GM12878 (cell line): ENCODE measurements around the gene INSYN2B. TPM values are rescaled to one million over a fixed set of nuclear protein-coding genes. Genes with fewer than 3 reads are reported as not detected.

Experiments used
- ATAC-seq: fragments of 200-7000 bp; cut with Tn5 transposase; 3 replicates; pipeline ENCODE4 v1.9.1; 2020; ENCODE audit warnings: mild to moderate bottlenecking, moderate library complexity
- BruUV-seq: library from RNA; stranded (reverse); fragments of 400-500 nt; replicated peaks from 2 replicates; lab custom pipeline; 2021; lab: Mats Ljungman, UMichigan
- CTCF ChIA-PET: fragments of 300-600 bp; sonication (Branson Sonifier 250); formaldehyde crosslinking; extraction: SDS; loops from one replicate; lab custom pipeline; 2021; ENCODE audit warnings: inconsistent platforms; lab: Yijun Ruan, JAX
- POLR2A ChIA-PET: fragments of 350-600 bp; formaldehyde crosslinking; extraction: SDS; loops from one replicate; lab custom pipeline; 2021; ENCODE audit warnings: inconsistent platforms; lab: Charles Lee
- RAD21 ChIA-PET: fragments of 300-600 bp; sonication (Branson Sonifier 250); formaldehyde crosslinking; loops from one replicate; lab custom pipeline; 2023; ENCODE audit warnings: antibody characterized with exemption; ENCODE audit not compliant: unreplicated experiment; lab: Charles Lee
- SMC1A ChIA-PET: fragments of 300-600 bp; sonication (Branson Sonifier 250); formaldehyde crosslinking; loops from one replicate; lab custom pipeline; 2023; ENCODE audit not compliant: unreplicated experiment, uncharacterized antibody; lab: Charles Lee
- DNase-seq: peaks from one replicate; pipeline ENCODE4 v3.0.0-alpha.2; 2011; ENCODE audit warnings: low read depth, low spot score
- FAIRE-seq: peaks from 3 replicates; lab custom pipeline; 2011; peaks lifted over from hg19 to GRCh38; lab: Jason Lieb, UNC
- H2AFZ ChIP-seq: 2 replicates; pipeline ENCODE4 v1.6.0; 2011; ENCODE audit warnings: low read depth, low read length, control low read depth; ENCODE audit not compliant: control insufficient read depth
- H3K27ac ChIP-seq: 2 replicates; pipeline ENCODE4 v1.5.1; 2011; ENCODE audit warnings: control low read depth; ENCODE audit not compliant: control insufficient read depth, insufficient read depth
- H3K27me3 ChIP-seq, 2 experiments: replicated peaks in 1 of 2; 2 replicates each; pipeline versions ENCODE4 v1.6.0 to v1.6.1; 2011; ENCODE audit warnings: low read length in 1 of 2; ENCODE audit not compliant: control insufficient read depth in 2 of 2, insufficient read depth in 2 of 2
- H3K36me3 ChIP-seq, 2 experiments: 2 replicates each; pipeline ENCODE4 v1.5.1; 2011; ENCODE audit warnings: low read length in 1 of 2; ENCODE audit not compliant: control insufficient read depth in 2 of 2, insufficient read depth in 2 of 2
- H3K4me1 ChIP-seq: 2 replicates; pipeline ENCODE4 v1.6.1; 2011; ENCODE audit warnings: mild to moderate bottlenecking, low read length, moderate library complexity, mixed read lengths; ENCODE audit not compliant: control insufficient read depth, insufficient read depth
- H3K4me2 ChIP-seq: 2 replicates; pipeline ENCODE4 v1.6.0; 2011; ENCODE audit warnings: control low read depth; ENCODE audit not compliant: control insufficient read depth, insufficient read depth
- H3K4me3 ChIP-seq: fragments of 200-600 bp; sonication (generic); 2 replicates; pipeline ENCODE4 v1.5.1; 2016
- H3K79me2 ChIP-seq: 2 replicates; pipeline ENCODE4 v1.6.0; 2011; ENCODE audit warnings: low read length; ENCODE audit not compliant: control insufficient read depth, insufficient read depth
- H3K9ac ChIP-seq: 2 replicates; pipeline ENCODE4 v1.8.0; 2011; ENCODE audit warnings: low read length, control low read depth, mixed read lengths; ENCODE audit not compliant: control insufficient read depth, insufficient read depth
- H3K9me3 ChIP-seq: replicated peaks from 3 replicates; pipeline ENCODE4 v1.5.1; 2011; ENCODE audit warnings: mild to moderate bottlenecking, low read length; ENCODE audit not compliant: control insufficient read depth, insufficient read depth
- H4K20me1 ChIP-seq: 2 replicates; pipeline ENCODE4 v1.6.0; 2011; ENCODE audit not compliant: control insufficient read depth, insufficient read depth
- BACH1 ChIP-seq: fragments of 450-650 bp; IDR thresholded peaks from 2 replicates; pipeline ENCODE4 v1.6.1; 2017; ENCODE audit warnings: mild to moderate bottlenecking, borderline replicate concordance
- ELK1 ChIP-seq: IDR thresholded peaks from 2 replicates; pipeline ENCODE4 v1.6.1; 2012; ENCODE audit warnings: low read depth, low read length, improper control_type of control experiment
- ESRRA ChIP-seq: IDR thresholded peaks from 2 replicates; pipeline ENCODE4 v1.6.1; 2012; ENCODE audit warnings: mild to moderate bottlenecking, low read length, improper control_type of control experiment
- MYB ChIP-seq: fragments of 150-350 bp; IDR thresholded peaks from 2 replicates; pipeline ENCODE4 v1.6.1; 2014; ENCODE audit warnings: mild to moderate bottlenecking, low read depth, low read length, borderline replicate concordance
- NFIC ChIP-seq: IDR thresholded peaks from 2 replicates; pipeline ENCODE4 v1.6.1; 2012; ENCODE audit warnings: low read depth, mild to moderate bottlenecking, inconsistent platforms, low read length, moderate library complexity
- POU2F2 ChIP-seq: IDR thresholded peaks from 3 replicates; pipeline ENCODE4 v1.6.1; 2011; ENCODE audit warnings: low read depth, mild to moderate bottlenecking, low read length, borderline replicate concordance
- SMAD1 ChIP-seq: fragments of 450-650 bp; IDR thresholded peaks from 2 replicates; pipeline ENCODE4 v1.6.1; 2018; ENCODE audit warnings: mild to moderate bottlenecking, low read depth; ENCODE audit not compliant: partially characterized antibody
- SMARCA5 ChIP-seq: fragments of 450-650 bp; IDR thresholded peaks from 2 replicates; pipeline ENCODE4 v1.6.1; 2017; ENCODE audit warnings: mild to moderate bottlenecking
- TCF7 ChIP-seq: IDR thresholded peaks from 2 replicates; pipeline ENCODE4 v1.6.1; 2014; ENCODE audit warnings: antibody characterized with exemption, borderline replicate concordance
- ZNF207 ChIP-seq: fragments of 450-650 bp; IDR thresholded peaks from 2 replicates; pipeline ENCODE4 v1.6.1; 2014; ENCODE audit warnings: antibody characterized with exemption, mild to moderate bottlenecking, borderline replicate concordance
- ZZZ3 ChIP-seq: IDR thresholded peaks from 2 replicates; pipeline ENCODE4 v1.6.1; 2011; ENCODE audit warnings: low read depth; ENCODE audit not compliant: control insufficient read depth, insufficient read length
- WGBS: methylation state at CpG from one replicate; pipeline ENCODE4 v1.1.6; 2016; ENCODE audit warnings: low lambda C conversion rate; ENCODE audit not compliant: insufficient replicate concordance, insufficient coverage; ENCODE audit errors: missing lambda C conversion rate; 5-methylcytosine and 5-hydroxymethylcytosine counted together
- in situ Hi-C: fragments of 300-500 bp; cut with MboI; formaldehyde crosslinking; loops from 9 replicates; pipeline ENCODE4 v1.14.3; 2018; ENCODE audit warnings: mixed read lengths
- intact Hi-C: fragments of 100-400 bp; cut with micrococcal nuclease; formaldehyde crosslinking; loops from one replicate; pipeline ENCODE4 v1.14.2; 2022; ENCODE audit not compliant: unreplicated experiment
- polyA plus RNA-seq, 11 experiments: library from polyadenylated mRNA; depleted of rRNA in 4 of 11; unstranded in 6 of 11; stranded (reverse) in 5 of 11; fragments of >200 nt; fragmentation: Nextera tagmentation in 4 of 11; fragmentation: Illumina TruSeq in 1 of 11; extraction: Ambion mirVana in 4 of 11; extraction: Trizol in 1 of 11; gene quantifications; 1 replicate in 1 of 11; 2 replicates in 10 of 11; pipeline versions ENCODE4 v1.2.1 to v1.2.3, GENCODE V29; 2011 to 2016; ENCODE audit warnings: inconsistent platforms in 2 of 11, missing spikeins in 2 of 11, low read depth in 1 of 11
- total RNA-seq, 4 experiments: library from RNA; depleted of rRNA in 3 of 4; stranded (reverse); fragments of >200 nt in 3 of 4; fragmentation: Illumina TruSeq in 1 of 4; extraction: Trizol in 1 of 4; gene quantifications; 2 replicates each; pipeline versions ENCODE4 v1.2.1 to v1.2.3, GENCODE V29; 2013 to 2021

INSYN2B gene
- total and polyA plus RNA-seq, 10 of the 15 experiments (the other 5 are each of a cell fraction or from before 2014, with no cell fraction given) = 0.05 to 0.27 (median 0.13) TPM; not detected in 7

- H4K20me1 ChIP-seq = no peaks in the 10 kb centered on the region
- no peak overlapping the region for H3K4me2 ChIP-seq
- H3K27me3 ChIP-seq = no peaks in the 10 kb centered on the region
- H3K36me3 ChIP-seq = peaks cover 0 to 12% of the 10 kb centered on the region in 2 experiments; a peak in 3 of 4 replicates
- H3K9ac ChIP-seq = no peak overlapping the region
- SMC1A ChIA-PET = interaction anchor here (0.9 to 2.0 kb wide), 5 partner anchors 10 to 244 kb away, joined by 3 to 8 read pairs (median 4); no protein-coding TSS in a partner anchor
- intact Hi-C loops = no loop called here
- H2AFZ ChIP-seq = no peak overlapping the region
- RAD21 ChIA-PET = no interaction called here
- FAIRE-seq = no peak
- in situ Hi-C loops = no loop called here
- BruUV-seq = no TSS peak
- DNase-seq = no peak
- H3K79me2 ChIP-seq = no peaks in the 10 kb centered on the region
- no peaks in the 10 kb centered on the region for H3K9me3 ChIP-seq
- TF ChIP-seq SMAD1 = peak; percentile 81
- TF ChIP-seq ZNF207 = no peak
- H3K27ac ChIP-seq = peak overlapping the region; percentile 14
- ATAC-seq = peak; percentile 36
- H3K4me3 ChIP-seq = no peak overlapping the region
- no peaks in the 10 kb centered on the region for H3K4me1 ChIP-seq
- WGBS = 79% methylated on average over 8 of the region's 8 CpGs
- POLR2A ChIA-PET = interaction anchor here (0.7 to 1.2 kb wide), 3 partner anchors 11 to 41 kb away, joined by 3 read pairs; no protein-coding TSS in a partner anchor
- CTCF ChIA-PET = interaction anchor here (0.7 to 4.0 kb wide), 3 partner anchors 23 to 40 kb away, joined by 3 to 12 read pairs (median 4); partner anchors contain the start of gene INSYN2B
Observed at GRCh38 chr5:169944922-169945680, 35.2 kb downstream of the INSYN2B start.

- H3K9me3 ChIP-seq = no peaks in the 10 kb centered on the region
- H3K36me3 ChIP-seq = peaks cover 0 to 12% of the 10 kb centered on the region in 2 experiments; a peak in 3 of 4 replicates
- SMC1A ChIA-PET = interaction anchor here (0.9 to 1.8 kb wide), 5 partner anchors 13 to 273 kb away, joined by 3 to 5 read pairs (median 3); no protein-coding TSS in a partner anchor
- ATAC-seq = no peak
- 92% methylated on average over 6 of the region's 6 CpGs for WGBS
- H3K4me1 ChIP-seq = no peaks in the 10 kb centered on the region
- in situ Hi-C loops = no loop called here
- intact Hi-C loops = no loop called here
- H3K4me2 ChIP-seq = no peak overlapping the region
- no peak overlapping the region for H2AFZ ChIP-seq
- no peaks in the 10 kb centered on the region for H4K20me1 ChIP-seq
- BruUV-seq = no TSS peak
- no peak overlapping the region for H3K9ac ChIP-seq
- TF ChIP-seq POU2F2 (no peak), ZZZ3 (no peak), TCF7 (no peak), MYB (no peak), BACH1 (no peak), ESRRA (no peak), SMARCA5 (no peak), ELK1 (no peak), NFIC (no peak)
- TF ChIP-seq, all 136 proteins: peak for 0
- FAIRE-seq (no peak), DNase-seq (no peak)
- no peaks in the 10 kb centered on the region for H3K79me2 ChIP-seq
- CTCF ChIA-PET = no interaction called here
- no peaks in the 10 kb centered on the region for H3K27me3 ChIP-seq
- POLR2A ChIA-PET = interaction anchor here (1.1 to 1.2 kb wide), 2 partner anchors 12 to 40 kb away, joined by 3 read pairs; no protein-coding TSS in a partner anchor
- RAD21 ChIA-PET = interaction anchor here (1.1 kb wide), 1 partner anchor 139 kb away, joined by 3 read pairs; no protein-coding TSS in a partner anchor
- peak overlapping the region; percentile 4; the same call in 1 of the 2 replicates for H3K27ac ChIP-seq
- no peak overlapping the region for H3K4me3 ChIP-seq
Observed at GRCh38 chr5:169944115-169944514, 36.2 kb downstream of the INSYN2B start.
